Activated T-cell treated with anti-CD3 and anti-CD28 coated beads for 1 hour (primary cell): Measurements from ENCODE around the gene SGPP2.

ENCODE experiments used
- DNase-seq: peaks from one replicate; pipeline ENCODE4 v3.0.0-alpha.2; 2020; ENCODE audit warnings: low read depth

Gene SGPP2

GRCh38 chr2:222470802-222471468 is 46.6 kb downstream of the SGPP2 start:
- DNase-seq: no peak

DNA sequence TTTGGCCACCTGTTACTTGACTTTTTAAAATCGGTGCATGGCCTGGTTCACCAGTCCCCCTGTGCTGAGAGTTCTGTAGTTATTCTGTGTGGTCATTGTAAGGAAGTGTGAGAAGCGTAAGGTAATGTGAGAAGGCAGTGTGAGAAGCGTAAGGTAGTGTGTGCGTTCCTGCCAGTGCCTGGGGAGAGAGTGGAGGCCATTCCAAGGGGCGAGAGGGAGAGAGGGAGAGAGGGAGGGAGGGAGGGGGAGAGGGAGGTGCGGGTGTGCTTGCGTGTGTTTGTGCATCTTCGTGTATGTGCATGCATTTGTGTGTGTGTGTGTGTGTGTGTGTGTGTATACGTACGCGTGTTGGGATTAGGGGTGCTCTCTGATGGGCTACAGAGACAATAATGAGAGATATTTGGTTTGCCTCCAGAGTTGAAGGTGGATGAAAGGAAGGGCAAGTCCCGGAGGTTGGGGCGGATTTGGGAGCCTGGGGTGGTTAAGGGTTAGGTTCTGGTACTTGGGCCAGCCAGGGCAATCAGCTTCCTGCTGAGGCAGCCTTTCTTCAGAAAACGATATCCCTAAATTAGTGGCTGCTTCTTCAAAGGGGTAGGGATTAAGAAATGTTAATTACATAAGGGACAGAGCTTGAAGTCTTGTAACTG is 53.7 kb downstream of the SGPP2 start:
- DNase-seq: no peak

DNA sequence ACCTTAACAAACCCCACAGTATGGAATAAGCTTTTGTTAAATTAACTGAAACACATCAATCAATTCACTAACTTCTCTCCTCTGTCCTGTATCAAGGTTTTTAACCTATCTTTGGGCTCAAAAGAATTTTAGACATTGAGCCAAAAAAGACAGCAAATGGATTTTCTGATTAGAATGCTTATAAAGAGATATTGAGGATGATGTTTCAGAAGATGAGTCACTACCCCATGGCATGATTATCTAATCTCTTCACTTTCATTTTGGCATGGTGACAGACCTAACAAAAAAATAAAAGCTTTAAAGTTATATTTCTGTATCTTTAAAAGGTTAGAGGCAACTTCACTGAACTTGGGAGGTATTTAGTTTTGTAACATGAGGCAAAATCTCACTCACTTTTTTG is 55.5 kb downstream of the SGPP2 start:
- no peak for DNase-seq

GRCh38 chr2:222480497-222480896 is 56.2 kb downstream of the SGPP2 start:
- no peak for DNase-seq

DNA sequence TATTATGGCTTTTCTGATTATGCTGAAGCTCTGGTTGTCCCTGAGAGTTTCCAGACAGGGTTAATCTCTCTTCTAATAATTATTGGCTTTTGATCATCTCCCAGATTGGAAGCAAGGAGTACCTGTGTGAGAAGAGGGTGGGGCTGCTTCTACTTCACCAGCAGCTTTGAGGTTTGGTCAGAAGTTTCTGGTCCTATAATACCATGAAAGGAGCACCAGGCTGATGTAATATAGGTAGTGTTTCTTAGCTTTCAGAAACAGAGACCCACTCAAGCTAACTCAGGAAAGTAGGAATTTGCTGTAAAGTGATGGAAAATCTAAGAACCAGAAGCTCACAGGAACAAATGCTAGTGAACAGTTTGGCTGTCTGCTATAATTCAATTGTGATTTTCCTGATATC is 57.6 kb downstream of the SGPP2 start:
- DNase-seq: no peak

GRCh38 chr2:222483513-222484039 is 59.2 kb downstream of the SGPP2 start:
- DNase-seq: no peak

- DNase-seq: no peak
Measured at GRCh38 chr2:222485367-222486211, 61.2 kb downstream of the SGPP2 start.

DNA sequence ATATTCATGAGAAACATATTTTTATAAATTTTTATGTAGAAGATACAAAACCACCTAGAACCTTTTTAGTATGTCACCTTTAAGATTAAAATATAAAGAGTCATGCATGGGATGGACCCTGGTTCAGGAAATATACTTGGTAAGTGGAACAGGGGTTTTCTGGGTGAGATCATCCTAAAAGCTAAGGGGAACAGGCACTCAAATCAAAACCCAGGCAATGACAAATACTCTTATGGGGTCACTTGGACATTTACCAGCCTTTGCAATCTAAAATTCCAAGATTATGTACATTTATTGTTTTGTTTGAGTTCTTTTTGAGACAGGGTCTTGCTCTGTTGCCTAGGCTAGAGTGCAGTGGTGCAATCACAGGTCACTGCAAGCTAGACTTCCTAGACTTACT is 65.8 kb downstream of the SGPP2 start:
- DNase-seq: no peak

- no peak for DNase-seq
Measured at GRCh38 chr2:222492683-222493082, 68.3 kb downstream of the SGPP2 start.

- DNase-seq: no peak
Measured at GRCh38 chr2:222494104-222494739, 69.9 kb downstream of the SGPP2 start.

- no peak for DNase-seq
Measured at GRCh38 chr2:222495388-222495787, 71.0 kb downstream of the SGPP2 start.

- no peak for DNase-seq
Measured at GRCh38 chr2:222499226-222499625, 74.9 kb downstream of the SGPP2 start.

DNA sequence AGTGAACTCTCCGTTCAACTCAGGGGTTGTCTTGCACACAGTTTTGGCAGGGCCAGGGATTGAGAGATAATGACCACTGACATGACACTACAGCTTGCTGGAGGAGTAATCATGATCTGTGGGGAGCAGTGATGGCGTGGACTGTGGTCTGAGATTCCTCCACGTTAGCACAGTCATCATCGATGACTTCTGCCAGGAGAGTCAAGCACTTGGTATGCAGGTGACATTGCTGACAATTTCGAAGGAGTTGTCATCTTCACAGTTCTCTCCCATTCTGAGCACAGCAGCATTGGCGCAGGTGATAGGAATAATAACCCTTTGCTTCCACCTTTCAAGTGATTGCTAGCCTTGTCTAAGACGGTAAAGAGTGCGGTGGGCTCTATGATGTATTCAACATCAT is 79.8 kb downstream of the SGPP2 start:
- no peak for DNase-seq

DNA sequence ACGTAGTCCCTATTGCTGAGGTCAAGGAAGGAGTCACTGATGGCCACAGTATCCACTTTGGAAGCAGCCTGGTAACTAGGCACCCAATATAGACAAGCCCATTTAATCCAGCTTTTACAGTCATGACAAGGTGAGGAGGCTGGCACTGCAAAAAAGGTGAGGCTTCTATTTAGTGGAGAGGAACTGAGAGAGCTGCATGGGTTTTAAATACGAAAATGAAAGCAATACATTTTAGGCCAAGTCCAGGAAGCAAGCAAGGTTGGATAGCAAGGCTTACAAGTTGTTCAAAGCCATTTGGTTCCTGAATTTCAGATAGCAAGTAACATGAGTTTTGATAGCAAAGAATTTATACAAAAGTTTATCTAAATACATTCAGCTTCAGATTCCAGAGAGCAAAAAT is 80.4 kb downstream of the SGPP2 start:
- no peak for DNase-seq

GRCh38 chr2:222506230-222506935 is 82.0 kb downstream of the SGPP2 start:
- DNase-seq: no peak

- DNase-seq: no peak
Measured at GRCh38 chr2:222514901-222515300, 90.6 kb downstream of the SGPP2 start.

DNA sequence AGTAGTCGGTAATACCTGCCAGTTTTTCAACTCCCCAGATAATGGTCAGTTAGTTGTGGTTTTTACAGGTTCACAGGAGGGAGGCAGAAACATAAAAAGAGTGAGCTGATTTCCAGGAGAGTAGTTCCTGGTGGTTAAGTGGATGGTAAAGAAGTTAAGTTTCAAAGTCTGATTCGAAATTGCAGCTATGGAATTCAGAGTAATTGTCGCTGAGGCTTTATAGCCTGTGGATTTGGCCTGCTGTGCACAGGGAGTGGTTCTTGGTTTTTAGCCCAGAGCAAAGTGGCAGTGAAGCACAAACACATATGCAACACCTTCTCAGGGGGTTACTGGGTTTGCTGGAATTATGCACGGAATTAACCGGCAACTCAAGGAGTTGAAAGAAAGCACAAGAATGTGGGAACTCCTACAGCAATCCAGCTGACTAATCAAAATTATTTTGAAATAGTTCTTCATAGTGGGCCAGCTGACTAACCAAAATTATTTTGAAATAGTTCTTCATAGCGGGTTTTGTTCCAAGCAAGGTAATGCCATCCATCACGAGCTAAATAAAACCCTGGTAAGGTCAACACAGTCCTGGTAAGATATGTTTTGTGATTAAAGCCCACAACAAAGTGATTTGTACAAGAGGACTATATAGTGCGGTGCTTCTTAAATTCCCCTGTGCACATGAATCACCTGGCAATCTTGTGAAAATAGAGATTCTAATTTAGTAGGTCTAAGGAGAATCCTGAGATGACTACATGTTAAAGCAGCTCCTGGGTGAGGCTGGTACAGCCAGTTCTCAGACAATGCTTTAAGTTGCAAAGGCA is 94.4 kb downstream of the SGPP2 start:
- no peak for DNase-seq

- no peak for DNase-seq
Measured at GRCh38 chr2:222521099-222521498, 96.8 kb downstream of the SGPP2 start.

GRCh38 chr2:222522082-222522481 is 97.7 kb downstream of the SGPP2 start:
- DNase-seq: no peak

- DNase-seq: no peak
Measured at GRCh38 chr2:222523783-222524544, 99.6 kb downstream of the SGPP2 start.
